Right renal pelvis (tissue), 4 donors: Measurements from ENCODE around the gene CDH13. TPM values are rescaled to one million over a fixed set of nuclear protein-coding genes. Genes with fewer than 3 reads are reported as not detected.

Experiments used
- DNase-seq, 4 donors: peaks; one replicate each; pipeline ENCODE4 v3.0.0-alpha.2; 2013; ENCODE audit warnings: low read depth in 4 of 4, low spot score in 3 of 4, missing footprints in 1 of 4
- polyA plus RNA-seq, 4 donors: library from polyadenylated mRNA; unstranded; fragments of 120-200 nt; gene quantifications; one replicate each; pipeline ENCODE4 v1.2.1, GENCODE V29; 2013; ENCODE audit not compliant: insufficient read length in 4 of 4

CDH13 gene
- polyA plus RNA-seq, 4 donors = 10.1 to 16.5 (median 13.4) TPM

DNA sequence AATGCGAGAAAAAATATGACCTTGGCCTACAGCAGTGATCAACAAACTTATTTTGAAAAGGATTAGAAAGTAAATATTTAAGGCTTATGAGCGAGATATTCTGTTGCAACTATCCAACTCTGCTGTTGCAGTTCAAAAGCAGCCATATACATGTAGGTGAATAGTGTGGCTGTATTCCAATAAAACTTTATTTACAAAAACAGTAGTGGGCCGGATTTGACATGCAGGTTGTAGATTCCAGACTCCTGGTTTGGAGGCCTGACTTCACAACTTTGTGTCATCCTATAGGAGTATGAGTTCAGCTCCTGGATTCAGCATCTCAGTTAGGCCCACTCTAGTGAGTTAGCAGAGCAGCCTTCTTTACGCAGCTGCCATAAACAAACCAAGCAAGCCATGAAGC lies 386.3 kb downstream of the CDH13 start:
- no peak for DNase-seq

DNA sequence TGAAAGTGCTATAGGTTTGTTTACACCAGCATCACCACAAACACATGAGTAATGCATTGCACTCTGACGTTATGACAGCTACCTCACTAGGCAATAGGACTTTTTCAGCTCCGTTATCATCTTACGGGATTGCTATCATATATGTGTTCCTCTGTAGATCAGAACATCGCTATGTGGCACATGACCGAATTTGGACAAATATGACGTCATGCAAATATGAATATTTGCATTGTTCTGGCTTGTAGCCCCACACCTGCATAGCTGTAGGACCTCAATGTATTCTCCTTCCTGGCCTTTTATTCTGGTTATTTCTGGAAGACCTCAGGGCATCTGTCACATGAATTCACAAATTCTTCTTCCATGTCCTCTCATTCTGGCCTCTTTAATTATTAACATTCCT lies 393.2 kb downstream of the CDH13 start:
- DNase-seq = no peak

DNA sequence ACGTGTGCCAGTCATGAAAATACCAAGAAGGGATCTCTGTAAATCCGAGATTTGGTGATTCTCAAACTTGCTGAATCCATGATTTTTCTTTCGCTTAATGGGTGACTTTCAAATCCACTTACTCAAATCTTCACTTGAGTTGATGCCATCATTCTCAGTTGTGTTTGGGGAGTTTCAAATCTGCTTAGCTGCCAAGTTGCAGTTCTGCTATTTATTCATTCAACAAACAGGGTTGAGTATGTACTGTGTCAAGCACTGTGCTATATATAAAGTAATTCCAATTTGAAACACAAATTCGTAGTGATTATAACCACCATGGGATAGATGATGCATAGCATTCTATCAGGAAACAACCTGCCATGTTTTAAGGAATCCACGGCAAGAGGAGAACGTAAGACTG lies 394.3 kb downstream of the CDH13 start:
- no peak for DNase-seq

- DNase-seq = no peak
Measured at GRCh38 chr16:83021746-83022145, 395.0 kb downstream of the CDH13 start.

DNA sequence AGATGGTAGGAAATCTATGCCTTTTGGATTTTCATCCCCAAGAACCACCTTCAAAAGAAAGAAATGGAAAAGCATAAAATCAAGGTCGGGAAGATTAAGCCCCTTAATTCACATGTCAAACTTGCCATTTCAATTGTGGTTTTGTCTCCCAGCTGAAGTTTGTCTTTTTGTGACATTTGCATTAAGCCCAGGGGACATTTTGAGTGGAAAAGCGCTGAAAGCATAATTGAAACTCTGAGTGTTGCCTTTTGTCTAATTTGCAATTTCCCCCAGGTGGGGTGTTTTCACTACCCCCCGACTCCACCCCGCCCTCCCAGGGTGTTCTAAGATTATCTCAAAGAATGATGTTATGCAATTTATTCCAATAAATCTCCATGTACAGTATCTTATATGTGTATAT lies 396.2 kb downstream of the CDH13 start:
- no peak for DNase-seq

- DNase-seq = no peak
Measured at GRCh38 chr16:83023640-83024039, 396.9 kb downstream of the CDH13 start.

GRCh38 chr16:83027973-83028372 lies 401.2 kb downstream of the CDH13 start:
- DNase-seq = no peak

DNA sequence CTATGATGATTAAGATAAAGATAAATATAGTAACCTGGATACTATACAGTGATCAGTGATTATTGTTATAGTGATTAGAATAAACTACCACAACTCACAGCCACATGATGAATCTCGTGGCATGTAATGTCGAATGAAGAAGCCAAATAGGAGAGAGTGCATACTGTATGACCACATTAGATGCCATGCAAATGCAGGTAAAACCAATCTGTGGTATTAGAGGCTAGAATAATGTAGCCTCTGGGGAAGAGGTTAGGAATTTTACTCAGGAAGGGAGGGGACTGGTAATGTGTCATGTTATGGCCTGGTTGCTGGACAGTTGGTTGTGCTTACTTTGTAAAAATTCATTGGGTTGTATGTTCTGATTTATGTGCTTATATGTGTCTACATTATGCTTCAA lies 402.7 kb downstream of the CDH13 start:
- no peak for DNase-seq

- no peak for DNase-seq
Measured at GRCh38 chr16:83031524-83031923, 404.8 kb downstream of the CDH13 start.

- DNase-seq = no peak
Measured at GRCh38 chr16:83037102-83037501, 410.3 kb downstream of the CDH13 start.

DNA sequence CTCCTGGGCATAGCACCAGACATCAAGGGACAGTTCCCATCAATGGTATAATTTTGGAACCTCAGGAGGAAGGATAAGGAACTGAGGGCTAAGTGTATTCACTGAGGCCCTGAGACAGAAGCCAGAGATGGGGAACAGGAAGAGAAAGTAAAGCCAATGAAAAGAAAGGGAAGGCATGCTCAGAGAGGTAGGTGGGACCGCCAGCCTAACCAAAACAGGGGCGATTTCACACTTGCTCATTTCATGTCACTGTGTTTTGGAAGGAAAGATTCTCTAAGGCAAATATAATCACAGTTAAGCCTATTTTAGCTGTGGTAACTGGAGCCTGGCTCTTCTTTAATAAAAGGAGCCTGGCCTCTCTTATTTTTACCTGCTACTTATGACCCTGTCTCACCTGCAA lies 411.1 kb downstream of the CDH13 start:
- DNase-seq = no peak

DNA sequence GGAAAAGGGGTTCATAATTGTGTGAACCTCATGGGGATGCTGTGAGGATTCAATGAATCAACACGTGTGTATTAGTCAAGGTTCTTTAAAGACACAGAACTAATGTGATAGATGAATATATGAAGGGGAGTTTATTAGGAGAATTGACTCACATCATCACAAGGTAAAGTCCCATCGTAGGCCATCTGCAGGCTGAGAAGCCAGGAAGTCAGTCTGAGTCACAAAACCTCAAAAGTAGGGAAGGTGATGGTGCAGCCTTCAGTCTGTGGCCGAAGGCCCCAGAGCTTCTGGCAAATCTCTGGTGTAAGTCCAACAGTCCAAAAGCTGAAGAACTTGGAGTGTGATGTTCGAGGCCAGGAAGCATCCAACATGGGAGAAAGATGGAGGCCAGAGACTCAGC lies 413.4 kb downstream of the CDH13 start:
- DNase-seq = no peak

DNA sequence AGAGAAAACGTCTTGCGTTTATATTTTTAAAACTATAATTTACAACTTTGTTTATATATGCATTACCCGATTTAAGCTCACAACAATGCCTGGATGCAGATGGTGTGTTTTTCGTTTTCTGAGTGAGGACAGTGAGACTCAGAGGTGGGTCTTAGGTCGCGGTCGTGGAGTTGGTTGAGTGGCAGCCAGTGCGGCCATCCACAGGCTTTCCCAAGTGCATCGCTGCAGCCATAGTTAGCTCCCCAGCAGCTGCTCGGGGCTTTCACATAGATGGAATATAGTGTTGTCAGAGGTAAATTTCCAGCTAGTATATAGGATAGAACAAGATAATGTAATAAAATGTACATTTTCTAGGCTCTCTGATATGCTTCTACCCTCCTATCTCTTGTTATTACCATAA lies 417.8 kb downstream of the CDH13 start:
- DNase-seq = no peak

DNA sequence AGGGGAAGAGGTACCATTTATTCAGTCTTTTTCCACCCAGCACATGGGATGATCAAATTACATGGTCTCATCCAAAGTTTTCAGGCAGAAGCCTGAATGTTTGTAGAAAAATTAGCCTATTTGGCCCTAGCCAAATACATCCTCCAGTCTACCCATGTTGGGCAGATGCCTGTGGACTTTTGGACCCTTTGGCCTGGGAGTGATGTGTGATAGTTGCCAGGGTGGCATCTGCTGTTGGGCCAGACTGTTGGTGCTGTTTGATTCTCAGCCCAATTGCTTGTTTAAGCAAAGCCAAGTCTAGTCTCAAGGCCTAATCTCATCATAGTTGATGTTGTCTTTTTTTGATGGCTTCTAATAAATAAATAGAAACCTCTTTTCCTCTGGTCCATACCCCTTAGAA lies 419.0 kb downstream of the CDH13 start:
- DNase-seq = no peak

- no peak for DNase-seq
Measured at GRCh38 chr16:83046664-83047063, 419.9 kb downstream of the CDH13 start.

- no peak for DNase-seq
Measured at GRCh38 chr16:83051451-83051850, 424.7 kb downstream of the CDH13 start.

DNA sequence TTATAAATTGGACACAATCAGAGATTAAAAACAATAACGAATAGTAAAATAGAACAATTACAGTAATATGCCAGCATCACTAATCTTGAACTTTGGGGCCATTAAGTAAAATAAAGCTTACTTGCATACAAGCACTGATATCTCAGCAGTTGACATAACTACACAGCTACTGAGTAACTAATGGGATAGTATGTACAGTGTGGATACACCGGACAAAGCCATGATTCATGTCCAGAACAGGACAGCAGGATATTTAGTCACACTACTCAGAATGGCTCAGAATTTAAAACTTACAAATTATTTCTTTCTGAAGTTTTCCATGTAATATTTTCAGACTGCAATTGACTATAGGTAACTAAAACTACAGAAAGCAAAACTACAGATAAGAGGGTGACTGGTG lies 427.5 kb downstream of the CDH13 start:
- no peak for DNase-seq

DNA sequence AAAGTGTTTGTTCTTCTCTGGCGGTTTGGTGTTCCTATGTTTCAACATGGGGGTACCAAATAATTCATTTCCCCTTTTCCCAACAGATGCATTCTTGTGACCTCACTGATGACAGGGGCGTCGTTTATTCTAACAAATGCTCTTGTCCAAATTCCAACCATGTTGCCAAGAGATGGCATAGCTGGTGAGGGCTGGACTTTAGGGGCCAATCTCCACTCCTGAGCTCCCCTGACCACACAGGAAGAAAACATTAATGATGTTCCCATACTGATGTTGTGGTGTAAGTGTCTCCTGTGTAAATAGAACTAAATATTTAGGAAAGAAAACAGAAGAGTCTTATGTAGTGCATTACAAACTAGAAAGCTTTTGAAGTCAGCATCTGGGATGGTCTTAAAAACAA lies 431.6 kb downstream of the CDH13 start:
- no peak for DNase-seq

DNA sequence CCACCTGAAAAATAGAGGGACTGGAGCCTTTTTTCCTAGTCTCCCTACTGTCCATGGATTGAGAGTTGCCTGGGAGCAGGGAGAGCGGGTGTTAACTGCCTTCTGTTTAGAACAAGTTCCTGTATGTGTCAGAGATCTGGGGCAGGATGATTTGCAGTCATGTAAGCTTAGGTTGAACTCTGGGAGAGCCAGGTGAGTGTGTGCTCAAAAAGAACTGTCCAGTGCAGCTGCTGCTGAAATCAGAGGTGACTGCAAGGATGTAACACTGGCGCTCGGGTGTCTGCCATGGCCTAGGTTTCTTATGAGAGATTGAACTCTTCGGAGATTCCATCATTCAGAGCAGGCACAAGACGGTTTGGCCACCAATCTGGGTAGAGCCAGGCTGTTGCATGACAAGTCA lies 432.5 kb downstream of the CDH13 start:
- DNase-seq = no peak

DNA sequence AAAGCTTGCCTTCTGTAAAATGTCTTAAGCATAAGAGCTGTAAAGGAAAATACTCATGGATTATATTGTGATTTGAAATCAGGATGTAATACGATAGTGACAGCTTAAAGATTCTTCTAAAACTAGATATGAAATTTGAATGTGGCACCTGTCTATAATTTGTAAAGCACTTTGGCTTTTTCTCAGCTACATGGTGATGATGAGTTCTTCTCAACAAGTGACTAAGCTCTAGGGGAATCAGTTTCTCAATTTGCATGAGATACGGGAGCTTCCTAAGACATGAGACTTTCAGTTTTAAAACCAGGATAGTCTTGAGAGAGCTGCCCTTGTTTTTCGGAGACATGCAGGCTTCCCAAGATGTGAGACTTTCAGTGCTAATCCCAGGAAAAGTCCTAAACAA lies 439.2 kb downstream of the CDH13 start:
- DNase-seq = no peak

DNA sequence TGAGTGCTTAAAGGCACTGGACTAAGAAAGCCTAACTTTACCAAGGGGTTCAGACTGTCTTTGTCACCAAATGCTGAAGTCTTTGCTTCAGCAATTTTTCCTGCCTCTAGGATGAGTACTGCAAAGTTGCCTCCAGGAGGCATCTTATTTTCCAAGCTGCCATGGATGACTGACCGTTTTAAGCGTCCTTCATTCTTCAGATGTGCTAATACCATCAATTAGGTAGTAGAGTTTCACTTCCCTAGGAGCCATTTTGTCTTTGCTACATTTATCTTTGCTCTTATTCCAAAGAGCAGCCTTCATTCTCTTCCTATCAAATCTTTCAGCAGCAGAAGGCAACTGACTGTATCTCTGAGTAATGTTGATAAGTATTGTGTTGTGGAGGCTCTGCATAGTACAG lies 440.1 kb downstream of the CDH13 start:
- no peak for DNase-seq

- DNase-seq = no peak
Measured at GRCh38 chr16:83068686-83069085, 441.9 kb downstream of the CDH13 start.

DNA sequence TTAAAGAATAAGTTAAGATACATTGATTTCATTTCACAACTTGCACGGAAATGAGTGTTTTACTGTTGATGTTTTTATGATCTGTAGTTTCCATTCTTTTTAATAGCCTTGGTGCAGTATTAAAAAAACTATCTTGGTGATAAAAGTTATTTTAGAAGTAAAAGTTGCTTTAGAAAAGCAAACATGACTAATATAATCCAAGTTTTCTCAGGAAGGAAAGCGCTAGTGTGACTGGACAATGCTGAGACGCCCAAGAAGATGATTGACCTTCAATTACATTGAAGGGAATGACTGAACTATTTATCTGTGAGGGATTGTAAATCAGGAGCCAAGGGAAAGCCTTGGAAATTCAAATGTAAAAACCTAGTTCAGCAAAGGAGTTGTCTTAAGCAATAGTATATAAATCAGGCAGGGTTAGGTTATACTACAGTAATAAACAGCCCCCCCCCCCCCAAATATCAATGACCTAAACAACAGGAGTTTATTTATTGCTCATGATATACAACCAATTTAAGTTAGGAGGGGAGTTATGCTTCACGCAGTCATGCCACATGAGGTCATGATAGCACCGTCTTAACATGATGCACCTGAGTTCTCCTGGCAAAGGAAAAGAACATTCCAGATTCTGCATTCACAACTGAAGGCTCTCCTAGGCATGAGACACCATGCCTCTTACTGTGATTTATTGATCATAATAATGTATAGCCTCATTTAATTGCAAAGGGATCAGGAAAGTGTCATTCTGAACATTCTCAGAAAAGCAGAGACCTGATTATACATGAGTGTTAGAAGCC lies 443.8 kb downstream of the CDH13 start:
- no peak for DNase-seq
